Ecto neural progenitor cell (in vitro differentiated cells): ENCODE measurements around the gene GGT6.
A peak's percentile ranks its signal among the peaks of the same experiment; 100 is the strongest.

Source experiments
- DNase-seq: peaks from one replicate; pipeline ENCODE4 v3.0.0-alpha.2; 2018; ENCODE audit warnings: low spot score

GGT6 gene

DNA sequence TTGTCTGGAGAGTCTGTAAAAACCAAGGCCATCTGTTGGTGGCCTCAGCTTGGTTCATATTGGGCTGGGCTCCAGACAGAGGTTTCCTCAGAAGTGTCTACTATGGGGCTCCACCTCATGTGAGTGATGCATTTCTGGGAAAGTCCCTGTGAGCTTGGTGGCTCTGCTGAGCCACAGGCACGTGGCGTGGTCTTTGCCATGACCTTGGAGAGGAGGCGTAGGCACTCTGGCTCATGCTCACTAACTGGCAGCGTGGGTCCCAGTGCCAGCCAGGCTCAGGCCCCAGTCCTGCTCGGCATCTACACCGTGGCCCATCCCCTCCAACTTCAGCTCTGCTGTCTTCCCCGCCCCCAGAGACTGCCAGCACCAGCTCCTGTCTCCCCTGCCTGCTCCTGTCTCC is 13.3 kb upstream of the GGT6 start:
- no peak for DNase-seq

DNA sequence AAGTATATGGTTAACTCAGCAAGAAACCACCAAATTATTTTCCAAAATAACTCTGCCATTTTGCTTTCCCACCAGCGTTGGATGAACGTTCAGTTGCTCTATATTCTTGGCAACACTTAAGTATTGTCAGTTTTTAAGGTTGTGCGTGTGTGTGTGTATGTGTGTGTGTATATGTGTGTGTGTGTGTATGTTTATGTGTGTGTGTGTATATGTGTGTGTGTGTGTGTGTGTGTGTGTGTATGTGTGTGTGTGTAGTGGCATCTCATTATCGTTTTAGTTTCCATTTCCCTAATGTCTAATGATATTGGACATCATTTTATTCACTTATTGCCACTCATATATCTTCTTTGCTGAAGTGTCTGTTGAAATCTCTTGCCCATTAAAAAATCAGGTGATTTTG is 12.7 kb upstream of the GGT6 start:
- DNase-seq = no peak

DNA sequence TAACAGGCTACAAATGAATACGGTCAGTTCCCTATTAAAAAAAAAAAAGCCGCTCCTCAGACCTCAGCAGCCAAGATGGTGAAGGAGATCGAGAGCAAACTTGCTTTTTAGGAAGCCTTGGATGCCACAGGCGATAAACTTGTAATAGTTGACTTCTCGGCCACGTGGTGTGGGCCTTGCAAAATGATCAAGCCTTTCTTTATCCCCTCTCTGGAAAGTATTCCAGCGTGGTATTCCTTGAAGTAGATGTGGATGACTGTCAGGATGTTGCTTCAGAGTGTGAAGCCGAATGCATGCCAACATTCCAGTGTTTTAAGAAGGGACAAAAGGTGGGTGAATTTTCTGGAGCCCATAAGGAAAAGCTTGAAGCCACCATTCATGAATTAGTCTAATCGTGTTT is 11.8 kb upstream of the GGT6 start:
- no peak for DNase-seq

DNA sequence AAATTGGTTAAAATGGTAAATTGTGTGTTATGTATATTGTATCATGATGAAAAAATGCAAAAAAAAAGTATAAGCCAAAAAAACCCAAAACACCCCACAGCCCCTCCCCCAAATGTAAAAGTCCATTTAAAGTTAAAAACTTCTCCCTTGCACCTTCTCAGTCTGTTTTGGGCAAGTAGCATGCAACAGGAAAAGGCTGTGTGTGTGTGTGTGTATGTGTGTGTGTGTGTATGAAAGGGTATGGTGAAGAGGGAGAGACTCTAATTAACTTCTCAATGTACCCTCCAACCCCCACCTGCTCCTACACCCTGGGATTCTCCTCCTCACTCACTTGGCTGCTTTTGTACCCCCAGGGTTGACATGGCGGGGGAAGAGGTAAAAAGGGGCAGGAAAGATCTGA is 9.2 kb upstream of the GGT6 start:
- DNase-seq = no peak

DNA sequence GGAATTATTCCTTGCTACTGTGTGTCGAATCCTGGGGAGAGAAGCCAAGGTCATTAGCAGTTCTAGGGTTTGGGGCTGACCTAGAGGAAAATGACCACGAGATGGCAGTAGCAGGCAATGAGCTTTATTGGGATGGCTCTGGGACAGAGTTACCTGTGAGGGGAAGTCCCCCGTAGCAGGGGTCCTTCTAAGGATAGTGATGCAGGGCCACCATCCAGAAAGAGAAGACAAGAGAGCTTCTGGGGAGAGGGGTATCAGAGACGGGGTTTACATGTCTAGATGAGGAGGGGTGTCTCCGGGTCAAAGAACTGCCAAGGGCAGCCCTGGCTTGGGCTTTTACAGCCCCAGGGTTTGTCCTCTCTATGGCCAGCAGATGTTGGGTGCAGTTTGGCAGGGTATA is 6.4 kb upstream of the GGT6 start:
- peak; percentile 79 for DNase-seq

DNA sequence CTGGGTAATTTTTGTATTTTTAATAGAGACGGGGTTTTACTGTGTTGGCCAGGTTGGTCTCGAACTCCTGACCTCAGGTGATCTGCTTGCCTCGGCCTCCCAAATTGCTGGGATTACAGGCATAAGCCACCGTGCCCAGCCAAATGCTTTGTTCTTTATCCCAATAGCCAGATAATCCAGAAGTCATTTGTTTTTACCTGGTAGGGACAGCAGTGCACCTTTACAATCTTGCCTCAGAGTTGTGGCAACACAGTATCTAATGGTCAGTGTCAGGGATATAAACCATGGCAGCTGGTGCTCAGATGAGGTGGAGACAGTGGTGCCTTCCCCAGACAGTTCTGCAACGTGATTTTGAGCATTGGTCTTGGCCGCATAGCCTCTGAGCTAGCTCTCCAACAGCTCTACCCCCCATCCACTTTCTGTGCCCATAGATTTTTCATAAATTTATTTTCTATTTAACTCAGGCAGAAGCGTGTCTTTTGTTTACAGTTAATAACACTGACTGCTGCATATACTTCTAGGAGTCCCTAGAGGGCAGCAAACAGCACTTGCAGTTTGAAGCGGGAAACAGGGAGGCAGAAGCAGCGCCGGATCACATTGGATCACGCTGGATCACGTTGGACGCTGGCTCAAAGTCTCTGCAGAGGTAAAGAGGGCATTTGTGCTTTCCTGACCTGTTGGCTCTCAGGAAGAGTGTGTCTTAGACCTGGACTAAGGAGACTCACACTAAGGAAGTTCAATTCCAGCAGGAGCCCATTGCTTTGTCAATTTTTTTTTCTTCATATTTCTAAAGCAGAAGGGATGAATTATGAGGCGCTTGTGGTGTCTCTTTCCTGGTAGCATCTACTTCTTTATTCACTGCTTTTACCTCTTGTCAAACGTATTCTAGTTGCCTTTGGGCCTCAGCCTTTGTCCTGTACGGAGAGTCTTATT is 5.1 kb upstream of the GGT6 start:
- DNase-seq = peak; percentile 83

DNA sequence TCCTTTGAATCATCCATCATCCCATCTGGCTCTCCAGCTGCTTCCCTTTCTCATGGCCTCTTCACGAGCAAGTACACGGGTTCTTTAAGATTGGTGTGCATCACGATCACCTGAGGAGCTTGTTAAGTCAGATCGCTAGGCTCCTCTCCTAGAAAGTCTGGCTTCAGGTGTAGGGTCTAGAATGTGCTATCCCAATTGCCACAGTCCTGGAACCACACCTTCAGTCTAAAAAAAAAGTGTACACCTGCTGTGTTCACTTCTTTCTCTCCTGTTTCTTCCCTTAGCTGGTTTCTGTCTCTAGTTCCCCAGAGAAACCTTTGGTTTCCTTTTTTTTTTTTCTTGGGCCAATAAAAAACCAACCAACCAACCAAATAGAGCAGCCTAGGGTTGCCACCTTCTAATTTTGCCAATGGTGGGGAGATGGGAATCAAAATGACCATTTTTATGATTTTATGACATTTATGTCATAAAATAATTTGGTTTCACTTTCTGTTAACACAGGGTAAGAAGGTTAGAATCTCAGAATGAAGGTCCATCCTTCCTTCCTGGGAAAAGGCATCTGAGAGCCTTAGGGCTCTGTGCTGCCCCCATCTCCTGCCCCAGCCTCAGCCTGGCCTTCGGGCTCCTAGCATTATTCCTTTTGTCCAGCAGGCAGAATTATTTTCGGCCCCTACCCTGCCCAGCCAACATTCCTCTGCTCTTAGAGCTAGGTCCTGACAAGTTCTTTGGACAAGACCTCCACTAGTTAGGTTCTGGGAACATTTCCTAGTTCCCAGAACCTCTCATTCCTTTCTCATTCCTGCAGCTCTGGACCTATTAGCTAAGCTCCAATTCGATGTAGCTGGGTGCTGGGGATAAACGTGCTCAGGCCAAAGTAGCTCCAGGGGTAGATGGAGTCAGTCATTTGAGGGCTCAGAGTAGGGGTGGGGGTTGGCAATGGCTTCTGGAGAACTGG is 1.9 kb upstream of the GGT6 start:
- DNase-seq = no peak

DNA sequence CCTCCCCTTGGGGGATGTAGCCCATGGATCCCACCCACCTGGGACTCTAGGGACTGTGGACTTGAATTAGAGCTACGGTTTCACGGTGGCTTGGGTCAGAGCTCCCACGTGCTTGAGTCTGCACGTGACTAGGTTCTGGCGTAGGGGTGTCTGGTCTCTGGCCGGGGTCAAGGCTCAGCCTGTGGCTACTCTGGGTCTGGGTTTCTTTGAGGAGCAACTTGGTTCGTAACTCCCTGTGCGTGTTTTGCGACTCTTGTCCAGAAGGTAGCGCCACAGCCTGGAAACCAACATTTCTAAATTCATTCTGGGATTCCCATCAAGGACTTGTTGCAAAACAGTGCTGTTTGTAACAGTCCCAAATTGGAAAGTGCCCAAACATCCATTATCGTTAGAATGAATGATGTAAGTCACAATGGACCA is 470 bp upstream of the GGT6 start:
- peak; percentile 64 for DNase-seq

DNA sequence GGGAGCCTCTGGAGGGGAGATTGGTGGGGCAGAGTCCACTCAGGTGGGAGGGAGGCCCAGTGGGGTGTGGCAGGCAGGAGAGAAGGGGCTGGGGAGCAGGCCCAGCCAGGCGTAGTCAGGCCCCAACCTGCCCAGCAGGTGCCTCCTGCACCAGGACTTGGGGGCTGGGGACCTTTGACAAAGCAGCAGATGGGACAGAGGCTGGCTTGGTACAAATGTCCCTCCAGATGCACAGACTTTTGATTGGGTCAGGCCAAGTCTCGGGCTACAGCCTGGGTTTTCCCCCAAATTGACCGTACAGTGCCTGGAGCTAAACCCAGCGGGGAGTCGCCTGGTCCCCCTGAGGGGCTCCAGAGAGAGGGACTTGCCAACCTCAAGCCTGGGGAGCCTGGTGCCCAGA is 411 bp downstream of the GGT6 start:
- DNase-seq = no peak

DNA sequence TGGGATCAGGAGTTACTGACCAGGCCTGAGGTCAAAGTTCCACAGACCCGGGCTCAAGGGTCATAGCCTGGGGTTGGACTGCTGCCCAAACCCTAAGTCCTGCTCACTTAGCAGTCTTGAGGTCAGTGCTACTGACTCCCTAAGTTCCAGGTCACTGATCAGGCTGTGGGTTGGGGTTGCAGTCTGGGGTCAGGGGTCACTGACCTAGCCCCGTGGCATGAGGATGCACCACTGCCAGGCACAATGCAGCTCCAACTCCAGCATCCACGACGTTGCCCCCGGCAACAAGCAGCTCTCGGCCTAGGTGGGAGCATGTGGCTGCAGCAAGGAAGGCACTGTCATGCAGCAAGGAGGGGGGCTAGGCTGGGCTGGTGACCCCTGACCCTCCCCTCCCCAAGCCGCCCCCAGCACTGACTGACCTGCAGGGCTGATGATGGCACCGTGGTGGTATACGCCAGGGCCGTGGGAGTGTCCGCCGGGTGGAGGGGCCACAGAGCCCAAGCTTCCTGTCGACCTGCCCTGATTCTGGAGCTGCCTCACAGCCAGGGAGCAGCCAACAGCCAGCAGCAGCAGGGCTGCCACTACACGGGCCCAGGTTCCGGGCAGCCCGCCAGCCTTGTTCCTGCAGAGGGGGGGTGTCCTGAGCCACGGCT is 1.1 kb downstream of the GGT6 start:
- peak; percentile 79 for DNase-seq

DNA sequence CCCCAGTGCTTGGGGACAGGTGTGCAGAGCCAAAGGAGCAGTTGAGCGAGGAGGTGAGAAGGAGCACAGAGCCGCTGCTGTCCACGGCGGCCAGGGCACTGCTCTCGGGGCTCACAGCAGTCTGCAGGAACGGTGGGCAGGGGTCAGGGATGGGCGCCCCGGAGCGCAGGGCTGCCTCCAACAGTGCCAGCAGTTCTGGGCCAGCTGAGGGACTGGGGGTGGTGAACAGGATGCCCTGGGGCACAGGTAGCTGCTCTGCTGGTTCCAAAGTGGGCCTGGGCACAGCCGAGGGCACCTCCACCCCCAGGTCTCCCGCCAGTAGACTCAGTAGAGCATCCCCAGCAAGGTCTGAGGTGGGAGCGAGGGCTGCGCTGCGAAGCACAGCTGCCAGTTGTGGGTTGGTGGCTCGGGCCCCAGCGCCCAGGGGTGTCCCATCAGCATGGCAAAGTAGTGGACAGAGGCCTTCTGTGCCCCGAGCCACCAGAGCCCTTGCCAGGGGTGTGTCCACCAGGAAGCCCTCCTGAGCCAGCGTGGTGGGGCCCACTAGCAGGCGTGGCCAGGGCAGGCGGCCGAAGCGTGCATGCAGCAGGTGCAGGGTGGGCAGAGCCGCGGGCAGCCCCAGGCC is 1.9 kb downstream of the GGT6 start:
- no peak for DNase-seq

DNA sequence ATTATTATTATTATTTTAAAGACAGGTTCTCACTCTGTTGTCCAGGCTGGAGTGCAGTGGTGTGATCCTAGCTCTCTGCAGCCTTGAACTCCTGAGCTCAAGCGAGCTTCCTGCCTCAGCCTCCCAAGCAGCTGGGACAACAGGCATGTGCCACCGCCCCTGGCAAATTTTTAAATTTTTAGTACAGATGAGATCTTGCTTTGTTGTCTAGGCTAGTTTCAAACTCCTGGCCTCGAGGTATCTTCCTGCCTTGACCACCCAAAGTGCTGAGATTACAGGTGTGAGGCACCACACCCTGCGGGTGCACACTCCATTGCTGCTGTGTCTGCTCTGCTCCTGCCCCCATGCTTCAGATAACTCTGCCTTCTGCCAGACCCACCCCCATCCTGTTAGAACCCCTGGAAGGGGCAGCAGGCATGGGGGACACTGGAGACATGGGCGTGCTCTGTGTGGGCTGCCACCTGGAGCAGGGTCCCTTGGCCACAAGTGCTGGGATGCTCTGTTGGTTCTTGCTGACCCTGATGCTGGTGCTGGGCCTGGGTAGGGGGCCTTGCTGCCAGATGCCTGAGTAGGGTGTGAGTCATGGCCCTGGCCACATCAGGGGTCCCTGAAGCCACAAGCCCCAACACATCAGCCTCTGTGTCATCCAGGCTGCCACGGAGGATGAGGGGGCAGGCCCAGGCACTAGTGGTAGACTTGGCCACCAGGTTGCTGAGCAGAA is 2.6 kb downstream of the GGT6 start:
- DNase-seq = no peak

DNA sequence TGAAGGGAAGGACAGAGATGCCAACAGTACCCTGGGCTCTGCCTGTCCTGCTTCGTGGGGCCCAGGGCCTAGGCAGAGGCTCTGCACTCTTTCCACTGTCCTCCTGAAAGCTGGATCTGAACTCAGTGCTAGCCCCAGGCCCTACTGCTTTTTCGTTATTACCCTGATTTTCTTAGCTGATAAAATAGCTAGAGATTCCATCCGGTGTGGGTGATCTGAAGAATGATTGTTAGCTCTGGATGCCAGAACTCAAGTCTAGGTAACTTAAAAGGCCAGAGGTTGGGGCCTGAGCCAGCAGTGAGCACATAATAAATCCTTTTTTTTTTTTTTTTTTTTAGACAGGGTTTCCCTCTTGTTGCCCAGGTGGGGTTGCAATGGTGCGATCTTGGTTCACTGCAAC is 3.4 kb downstream of the GGT6 start:
- no peak for DNase-seq

DNA sequence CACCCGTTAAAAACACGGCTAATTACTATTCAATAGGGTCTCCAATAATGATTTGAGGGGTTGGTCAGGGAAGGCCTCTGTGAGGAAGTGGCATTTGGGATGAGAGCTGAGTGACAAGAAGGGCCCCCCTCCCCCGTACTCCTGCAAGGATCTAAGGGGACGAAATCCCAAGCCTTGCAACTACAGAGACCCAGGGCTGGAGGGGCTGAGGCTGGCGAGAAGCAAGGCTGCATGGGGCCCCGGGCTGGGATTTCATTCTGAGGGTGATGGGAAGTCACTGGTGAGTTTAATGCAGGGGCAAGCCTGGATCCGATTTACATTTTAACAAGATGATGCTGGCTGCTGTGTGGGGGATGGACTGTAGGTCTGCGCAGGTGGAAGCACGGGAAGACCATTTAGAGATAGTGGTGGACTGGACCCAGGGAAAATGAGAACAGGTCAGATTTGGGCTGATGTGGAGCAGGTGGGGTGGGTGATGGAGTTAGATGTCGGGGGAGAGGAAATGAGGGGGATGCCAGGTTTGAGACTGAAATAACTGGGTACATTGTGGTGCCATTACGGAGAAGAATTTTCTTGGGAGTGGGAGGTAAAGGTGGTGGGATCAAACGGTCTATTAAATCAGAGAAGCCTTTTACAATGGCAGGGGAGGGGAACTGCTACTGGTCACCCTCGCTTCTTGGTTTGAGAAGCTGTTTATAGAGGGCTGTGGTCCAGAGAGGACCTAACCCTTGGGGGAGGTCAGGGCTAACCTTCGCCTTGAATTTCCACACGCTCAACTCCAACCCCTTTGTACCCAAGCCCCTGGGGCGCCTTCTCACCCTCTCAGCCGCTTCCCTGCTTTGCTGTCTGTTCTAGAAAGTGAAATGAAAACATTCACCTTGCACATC is 4.3 kb downstream of the GGT6 start:
- no peak for DNase-seq

DNA sequence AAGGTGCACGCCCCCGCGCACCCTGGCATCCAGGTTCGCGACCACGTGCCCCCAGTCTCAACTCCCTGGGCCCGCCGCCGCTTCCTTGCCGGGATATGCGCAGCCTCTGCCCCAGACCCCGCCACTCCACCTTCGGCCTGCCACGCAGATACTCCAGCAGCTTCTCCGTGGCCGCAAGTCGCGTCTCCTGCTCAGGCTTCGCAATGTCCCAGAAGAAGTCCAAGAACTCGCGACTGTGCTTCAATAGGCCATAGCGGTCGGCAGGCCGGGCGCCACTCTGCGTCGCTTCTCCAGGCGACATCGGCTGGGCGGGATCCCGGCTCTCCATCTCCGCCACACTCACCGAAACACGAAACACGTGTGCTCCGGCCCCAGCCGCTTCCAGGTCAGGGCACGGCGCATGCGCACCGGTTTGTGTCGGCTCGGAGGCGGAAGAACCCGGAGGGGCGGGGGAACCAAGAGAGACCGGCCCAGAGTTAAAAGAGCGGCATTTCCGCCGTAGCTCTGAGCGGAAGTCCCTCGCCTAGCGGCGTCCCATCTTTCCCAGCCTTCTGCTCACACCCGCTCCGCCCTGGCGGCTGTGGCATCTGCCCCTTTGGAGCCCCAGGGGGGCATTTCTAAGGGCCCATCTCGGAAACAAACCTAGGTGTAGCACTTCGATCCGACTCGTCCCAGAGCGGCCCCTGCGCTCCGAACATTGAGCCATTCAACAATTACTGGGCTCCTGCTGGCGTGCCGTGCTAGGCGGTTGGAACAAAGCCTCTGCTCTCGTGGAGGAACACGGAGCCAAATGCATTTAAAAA is 5.2 kb downstream of the GGT6 start, which contains the start of gene MYBBP1A:
TSS of gene MYBBP1A (minus strand) at position 388 of the 803 bp plus-strand sequence. CDS start at position 328, 60 bp downstream.
- peak; percentile 99 for DNase-seq

DNA sequence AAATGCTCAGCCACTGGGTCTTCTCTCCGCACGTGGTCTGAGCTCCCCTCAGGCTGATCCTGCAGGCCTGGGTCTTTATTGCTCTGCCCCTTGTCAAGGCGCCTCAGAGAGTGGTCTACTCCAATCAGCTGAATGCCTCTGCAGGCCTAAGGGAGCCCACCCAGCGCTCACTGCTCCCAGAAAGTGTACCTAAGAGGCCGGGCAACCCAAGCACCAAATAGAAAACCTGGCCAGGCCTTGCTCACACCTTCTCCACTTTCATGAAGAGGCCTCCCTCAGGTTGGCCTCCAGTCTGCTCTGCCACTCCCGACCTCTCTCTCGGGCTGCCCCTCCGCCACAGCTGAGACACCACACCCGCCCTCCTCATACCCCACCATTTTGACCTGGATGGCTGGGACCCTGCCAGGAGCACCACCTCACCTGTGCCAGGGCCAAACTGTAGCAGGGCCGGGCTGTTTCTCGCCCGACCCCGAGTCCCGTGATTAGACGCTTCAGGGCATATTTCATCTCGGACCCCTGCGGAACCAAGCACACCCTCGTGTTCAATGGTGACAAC is 5.9 kb downstream of the GGT6 start:
- no peak for DNase-seq

DNA sequence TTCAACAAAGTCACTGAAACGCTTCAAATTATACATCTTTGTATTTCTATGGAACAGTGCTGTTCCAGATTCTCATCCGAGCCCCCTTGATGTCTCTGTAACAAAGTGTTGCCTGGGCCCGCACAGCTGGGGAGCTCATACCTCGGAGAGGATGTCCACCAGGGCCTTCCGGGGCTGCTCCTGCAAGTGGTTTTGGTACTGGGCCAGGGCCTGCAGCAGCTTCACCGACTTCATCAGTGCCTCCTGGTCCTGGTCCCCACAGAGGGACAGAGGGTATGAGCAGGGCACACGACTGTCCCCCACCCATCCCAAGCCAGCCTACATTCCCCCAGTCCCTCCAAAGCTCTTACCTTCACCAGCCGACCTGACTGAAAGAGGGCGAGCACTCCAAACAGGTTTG is 6.7 kb downstream of the GGT6 start:
- no peak for DNase-seq

DNA sequence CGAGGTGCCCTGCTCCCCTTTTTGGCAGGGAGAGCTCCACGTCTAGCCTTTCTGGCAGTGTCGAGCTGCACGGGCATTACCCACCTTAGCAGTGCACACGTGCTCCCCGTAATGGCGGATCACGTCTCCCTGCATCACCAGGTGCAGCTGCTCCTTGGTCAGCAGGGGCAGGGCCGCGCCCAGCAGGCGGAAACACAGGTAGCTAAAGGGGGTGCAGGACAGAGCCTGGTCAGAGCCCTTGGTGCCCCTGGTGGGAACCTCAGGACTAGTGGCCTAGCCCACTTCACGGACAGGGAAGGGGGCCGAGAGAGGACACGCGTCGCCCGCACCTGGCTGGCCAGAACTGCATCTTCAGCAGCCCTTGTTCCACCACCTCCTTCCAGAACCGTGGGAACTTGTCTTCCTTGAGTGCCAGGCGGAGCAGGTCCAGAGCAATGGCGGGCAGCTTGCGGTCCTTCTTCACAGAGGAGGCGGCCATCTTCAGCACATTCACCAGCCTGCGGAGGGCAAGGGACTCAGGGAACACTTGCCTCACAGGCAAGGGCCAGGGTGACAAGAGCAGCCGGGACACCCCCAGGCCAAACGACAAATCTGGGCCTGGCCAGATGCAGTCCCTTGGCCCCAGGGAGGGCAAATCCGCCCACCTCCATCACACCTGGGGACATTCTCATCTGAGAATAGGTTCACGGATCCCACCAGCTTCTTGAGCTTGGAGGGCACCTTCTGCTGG is 8.4 kb downstream of the GGT6 start:
- DNase-seq = no peak
